Hematopoietic multipotent progenitor cell treated with erythropoietin and hydrocortisone succinate and interleukin-3 and kit ligand, for 17 days (in vitro differentiated cells): ENCODE data around the gene MAP3K6.

ENCODE experiments used
- DNase-seq: peaks from one replicate; pipeline ENCODE4 v3.0.0-alpha.2; 2015; ENCODE audit warnings: low spot score

MAP3K6 gene

GRCh38 chr1:27333717-27334279, 33.0 kb downstream of the MAP3K6 start:
- DNase-seq = no peak

GRCh38 chr1:27332536-27333281, 34.1 kb downstream of the MAP3K6 start:
- DNase-seq = peak; percentile 55

GRCh38 chr1:27331922-27332321, 34.8 kb downstream of the MAP3K6 start:
- DNase-seq = no peak

GRCh38 chr1:27331426-27331825, 35.3 kb downstream of the MAP3K6 start:
- DNase-seq = no peak

GRCh38 chr1:27330786-27331185, 36.0 kb downstream of the MAP3K6 start:
- DNase-seq = no peak

- no peak for DNase-seq
These were observed 38.8 kb downstream of the MAP3K6 start for GRCh38 chr1:27327964-27328363.

- DNase-seq = no peak
These were observed 41.5 kb downstream of the MAP3K6 start for GRCh38 chr1:27325286-27325685.

GRCh38 chr1:27322569-27323240, 44.1 kb downstream of the MAP3K6 start:
- DNase-seq = no peak

GRCh38 chr1:27321813-27322568, 44.8 kb downstream of the MAP3K6 start, which contains the start of gene TMEM222:
TMEM222 (plus strand) TSS chr1:27322163; CDS start chr1:27322198, 35 bp downstream.
- DNase-seq = peak; percentile 95

- DNase-seq = no peak
These were observed 48.2 kb downstream of the MAP3K6 start for GRCh38 chr1:27318596-27318995.

- DNase-seq = no peak
These were observed 48.6 kb downstream of the MAP3K6 start for GRCh38 chr1:27318136-27318535.

- no peak for DNase-seq
These were observed 49.9 kb downstream of the MAP3K6 start for GRCh38 chr1:27316860-27317259.

- no peak for DNase-seq
These were observed 52.0 kb downstream of the MAP3K6 start for GRCh38 chr1:27314737-27315136.

GRCh38 chr1:27314169-27314568, 52.6 kb downstream of the MAP3K6 start:
- DNase-seq = no peak

GRCh38 chr1:27307874-27308598, 58.7 kb downstream of the MAP3K6 start:
- DNase-seq = no peak

- DNase-seq = no peak
These were observed 59.6 kb downstream of the MAP3K6 start for GRCh38 chr1:27306892-27307761.

- DNase-seq = no peak
These were observed 60.7 kb downstream of the MAP3K6 start for GRCh38 chr1:27306071-27306470.
